MCF 10A (cell line): ENCODE data around the gene CYP2J2. TPM values are rescaled to one million over a fixed set of nuclear protein-coding genes. Genes with fewer than 3 reads are reported as not detected.

Experiments used
- BruUV-seq: library from RNA; stranded (reverse); fragments of 400-500 nt; replicated peaks from 2 replicates; lab custom pipeline; 2021; lab: Mats Ljungman, UMichigan
- CTCF ChIA-PET: fragments of 300-600 bp; sonication (Branson Sonifier 250); formaldehyde crosslinking; extraction: SDS; loops from one replicate; lab custom pipeline; 2021; ENCODE audit warnings: antibody characterized with exemption, inconsistent platforms; lab: Yijun Ruan, JAX
- POLR2A ChIA-PET: fragments of 300-600, 350-650 bp; sonication (Branson Sonifier 250); formaldehyde crosslinking; extraction: SDS; loops from one replicate; lab custom pipeline; 2020; ENCODE audit warnings: antibody characterized with exemption, inconsistent platforms; lab: Yijun Ruan, JAX
- DNase-seq: peaks from one replicate; pipeline ENCODE4 v3.0.0-alpha.2; 2018; ENCODE audit not compliant: unreplicated experiment
- H3K27ac Mint-ChIP-seq: one replicate; pipeline ENCODE4 v1.8.0; 2022; ENCODE audit warnings: mild to moderate bottlenecking, low read depth, mixed read lengths; ENCODE audit not compliant: unreplicated experiment
- H3K27me3 Mint-ChIP-seq: one replicate; pipeline ENCODE4 v1.8.0; 2022; ENCODE audit warnings: mixed read lengths; ENCODE audit not compliant: insufficient read depth, unreplicated experiment
- H3K36me3 Mint-ChIP-seq: one replicate; pipeline ENCODE4 v1.8.0; 2022; ENCODE audit warnings: mild to moderate bottlenecking, moderate library complexity, mixed read lengths; ENCODE audit not compliant: insufficient read depth, unreplicated experiment
- H3K4me1 Mint-ChIP-seq: one replicate; pipeline ENCODE4 v1.8.0; 2022; ENCODE audit warnings: mixed read lengths; ENCODE audit not compliant: insufficient read depth, unreplicated experiment
- H3K4me3 Mint-ChIP-seq: one replicate; pipeline ENCODE4 v1.8.0; 2022; ENCODE audit warnings: mild to moderate bottlenecking, moderate library complexity, mixed read lengths; ENCODE audit not compliant: unreplicated experiment
- H3K9me3 Mint-ChIP-seq: one replicate; pipeline ENCODE4 v1.8.0; 2022; ENCODE audit warnings: mixed read lengths; ENCODE audit not compliant: unreplicated experiment
- intact Hi-C: fragments of 100-400 bp; cut with micrococcal nuclease; formaldehyde crosslinking; loops from 2 replicates; pipeline ENCODE4 v1.14.1; 2022
- total RNA-seq: library from RNA; stranded (reverse); gene quantifications from 2 replicates; pipeline ENCODE4 v1.2.3, GENCODE V29; 2022
- TF ChIP-seq, protein P1 (sequence below): fragments of 200-600 bp; IDR thresholded peaks from one replicate; pipeline ENCODE4 v1.8.0; 2022; ENCODE audit warnings: antibody characterized with exemption, mild to moderate bottlenecking; ENCODE audit not compliant: unreplicated experiment

CYP2J2 gene
- total RNA-seq, 1 experiment from 2014 or later: 0.42 TPM

DNA sequence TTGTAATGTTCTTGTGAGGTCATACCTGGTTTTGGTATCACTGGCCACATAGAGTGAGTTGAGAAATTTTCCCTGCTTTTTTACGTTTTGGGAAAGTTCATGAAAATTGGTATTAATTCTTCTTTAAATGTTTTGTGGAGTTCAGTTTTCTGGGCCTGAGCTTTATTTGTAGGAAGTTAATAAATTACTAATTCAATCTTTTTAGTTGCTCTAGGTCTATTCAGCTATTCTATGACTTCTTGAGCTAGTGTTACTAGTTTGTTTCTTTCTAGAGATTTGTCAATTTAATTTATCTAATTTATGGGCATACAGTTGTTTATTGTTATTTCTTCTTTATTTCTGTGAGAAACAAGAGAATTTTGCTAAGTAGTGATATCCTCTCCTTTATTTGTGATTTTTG lies 74.5 kb downstream of the CYP2J2 start:
- Mint-ChIP-seq H3K4me3 (no peak overlapping the region), H3K27me3 (no peaks in the 10 kb centered on the region), H3K36me3 (peaks cover 20% of the 10 kb centered on the region), H3K9me3 (peaks cover 7% of the 10 kb centered on the region), H3K27ac (no peak overlapping the region), H3K4me1 (no peaks in the 10 kb centered on the region)
- no TSS peak for BruUV-seq
- no peak for DNase-seq
- intact Hi-C loops: no loop called here
- ChIA-PET POLR2A (no interaction called here), CTCF (interaction anchor here (1.0 kb wide), 1 partner anchor 52 kb away, joined by 3 read pairs; no protein-coding TSS in a partner anchor)
- TF ChIP-seq, protein P1, sequence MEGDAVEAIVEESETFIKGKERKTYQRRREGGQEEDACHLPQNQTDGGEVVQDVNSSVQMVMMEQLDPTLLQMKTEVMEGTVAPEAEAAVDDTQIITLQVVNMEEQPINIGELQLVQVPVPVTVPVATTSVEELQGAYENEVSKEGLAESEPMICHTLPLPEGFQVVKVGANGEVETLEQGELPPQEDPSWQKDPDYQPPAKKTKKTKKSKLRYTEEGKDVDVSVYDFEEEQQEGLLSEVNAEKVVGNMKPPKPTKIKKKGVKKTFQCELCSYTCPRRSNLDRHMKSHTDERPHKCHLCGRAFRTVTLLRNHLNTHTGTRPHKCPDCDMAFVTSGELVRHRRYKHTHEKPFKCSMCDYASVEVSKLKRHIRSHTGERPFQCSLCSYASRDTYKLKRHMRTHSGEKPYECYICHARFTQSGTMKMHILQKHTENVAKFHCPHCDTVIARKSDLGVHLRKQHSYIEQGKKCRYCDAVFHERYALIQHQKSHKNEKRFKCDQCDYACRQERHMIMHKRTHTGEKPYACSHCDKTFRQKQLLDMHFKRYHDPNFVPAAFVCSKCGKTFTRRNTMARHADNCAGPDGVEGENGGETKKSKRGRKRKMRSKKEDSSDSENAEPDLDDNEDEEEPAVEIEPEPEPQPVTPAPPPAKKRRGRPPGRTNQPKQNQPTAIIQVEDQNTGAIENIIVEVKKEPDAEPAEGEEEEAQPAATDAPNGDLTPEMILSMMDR: no peak

DNA sequence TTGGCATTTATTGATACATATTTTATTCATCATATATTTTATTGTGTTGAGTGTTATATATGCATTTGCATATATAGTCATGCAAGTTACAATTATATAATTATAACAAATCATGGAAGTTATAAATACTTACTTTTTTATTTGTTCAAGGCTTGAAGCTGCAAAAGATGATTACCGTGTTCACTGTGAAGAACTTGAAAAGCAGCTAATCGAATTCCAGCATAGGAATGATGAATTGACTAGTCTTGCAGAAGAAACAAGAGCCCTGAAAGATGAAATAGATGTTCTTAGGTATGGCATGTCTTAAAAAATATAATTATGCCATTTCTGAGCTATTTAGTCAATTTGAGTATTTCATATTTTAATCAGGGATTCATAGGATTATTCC lies 79.7 kb downstream of the CYP2J2 start:
- POLR2A ChIA-PET: interaction anchor here (0.7 to 1.0 kb wide), 2 partner anchors 11 to 15 kb away, joined by 3 read pairs; no protein-coding TSS in a partner anchor
- H3K9me3 Mint-ChIP-seq: no peaks in the 10 kb centered on the region
- BruUV-seq: no TSS peak
- intact Hi-C loops: no loop called here
- H3K27me3 Mint-ChIP-seq: no peaks in the 10 kb centered on the region
- no peak for DNase-seq
- peaks cover 32% of the 10 kb centered on the region for H3K36me3 Mint-ChIP-seq
- TF ChIP-seq, protein P1: no peak
- CTCF ChIA-PET: interaction anchor here (0.7 kb wide), 2 partner anchors 85 to 736 kb away, joined by 3 to 4 read pairs; no protein-coding TSS in a partner anchor
- no peak overlapping the region for H3K27ac Mint-ChIP-seq
- no peaks in the 10 kb centered on the region for H3K4me1 Mint-ChIP-seq
- H3K4me3 Mint-ChIP-seq: no peak overlapping the region

DNA sequence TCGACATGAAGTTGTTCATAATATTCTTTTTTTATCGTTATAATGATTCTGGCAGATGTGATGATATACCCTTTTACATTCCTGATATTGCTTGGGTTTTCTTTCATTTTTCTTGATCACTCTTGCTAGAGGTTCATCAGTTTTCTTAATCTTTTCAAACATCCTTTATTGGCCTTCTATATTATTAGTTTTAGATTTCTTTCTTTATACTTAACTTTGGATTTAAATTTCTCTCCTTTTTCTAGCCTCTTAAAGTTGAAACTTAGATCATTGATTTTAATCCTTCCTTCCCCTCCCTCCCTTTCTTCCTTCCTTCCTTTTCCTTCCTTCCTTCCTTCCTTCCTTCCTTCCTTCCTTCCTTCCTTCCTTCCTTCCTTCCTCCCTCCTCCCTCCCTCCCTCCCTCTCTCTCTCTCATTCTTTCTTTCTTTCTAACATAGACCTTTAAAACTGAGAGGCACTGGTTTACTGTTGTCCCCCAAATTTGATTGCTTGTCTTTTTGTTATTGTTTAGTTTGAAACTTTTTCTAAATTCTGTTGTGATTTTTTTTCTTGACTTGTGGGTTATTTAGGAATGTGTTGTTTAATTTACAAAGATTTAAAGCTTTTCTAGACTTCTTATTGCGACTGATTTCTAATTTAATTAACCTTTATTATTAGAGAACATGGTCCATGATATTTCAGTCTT lies 80.2 kb downstream of the CYP2J2 start:
- H3K36me3 Mint-ChIP-seq: peaks cover 32% of the 10 kb centered on the region
- POLR2A ChIA-PET: interaction anchor here (1.0 kb wide), 1 partner anchor 12 kb away, joined by 3 read pairs; no protein-coding TSS in a partner anchor
- TF ChIP-seq, protein P1: no peak
- CTCF ChIA-PET: interaction anchor here (0.7 kb wide), 1 partner anchor 736 kb away, joined by 3 read pairs; no protein-coding TSS in a partner anchor
- intact Hi-C loops: no loop called here
- no peak overlapping the region for H3K27ac Mint-ChIP-seq
- H3K4me1 Mint-ChIP-seq: no peaks in the 10 kb centered on the region
- no TSS peak for BruUV-seq
- no peak for DNase-seq
- no peak overlapping the region for H3K4me3 Mint-ChIP-seq
- no peaks in the 10 kb centered on the region for H3K9me3 Mint-ChIP-seq
- no peaks in the 10 kb centered on the region for H3K27me3 Mint-ChIP-seq

DNA sequence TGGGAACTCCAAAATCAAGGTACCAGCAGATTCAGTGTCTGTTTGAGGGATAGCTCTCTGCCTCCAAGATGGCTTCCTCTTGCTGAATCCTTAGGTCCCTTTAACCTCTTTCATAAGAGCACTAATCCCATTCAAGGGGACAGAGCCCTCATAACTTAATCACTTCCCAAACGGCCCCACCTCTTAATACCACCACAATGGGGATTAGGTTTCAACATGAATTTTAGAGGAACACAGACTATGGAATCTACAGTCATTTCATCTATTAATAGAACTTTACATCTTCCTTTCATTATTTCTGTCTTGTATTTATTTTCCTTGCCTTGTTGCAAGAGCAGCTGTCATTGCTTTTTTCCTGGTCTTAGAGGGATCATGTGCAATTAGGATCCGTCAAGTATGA lies 81.5 kb downstream of the CYP2J2 start:
- ChIA-PET CTCF (interaction anchor here (0.7 to 0.8 kb wide), 2 partner anchors 13 to 140 kb away, joined by 3 to 4 read pairs; no protein-coding TSS in a partner anchor), POLR2A (no interaction called here)
- Mint-ChIP-seq H3K36me3 (peaks cover 37% of the 10 kb centered on the region), H3K9me3 (no peaks in the 10 kb centered on the region), H3K4me3 (no peak overlapping the region), H3K27ac (no peak overlapping the region), H3K4me1 (no peaks in the 10 kb centered on the region), H3K27me3 (no peaks in the 10 kb centered on the region)
- DNase-seq: no peak
- TF ChIP-seq, protein P1: no peak
- intact Hi-C loops: no loop called here
- BruUV-seq: no TSS peak

Other genes starting within 250 kb of the CYP2J2 start
- gene HOOK1, start 111.8 kb downstream of the CYP2J2 start, total RNA-seq: 23.3 and 25.0 TPM in 2 replicates
- gene C1orf87, start 147.0 kb upstream of the CYP2J2 start, total RNA-seq: not detected in 2 replicates